Measurements from ENCODE around the gene TRAF3IP1.

Gene TRAF3IP1

GRCh38 chr2:238412067-238412767 is 91.9 kb downstream of the TRAF3IP1 start:
- H3K4me2 ChIP-seq (ENCODE audit: low read length) = no peak overlapping the region
- no peak overlapping the region for H3K4me3 ChIP-seq (ENCODE audit: low read depth, low read length)
- no peaks in the 10 kb centered on the region for H3K36me3 ChIP-seq (ENCODE audit: control insufficient read depth, insufficient read depth, low read length)
- no peak overlapping the region for H3K9ac ChIP-seq
- H3K4me1 ChIP-seq = no peaks in the 10 kb centered on the region
- no peak overlapping the region for H2AFZ ChIP-seq
- no peak overlapping the region for H3K27ac ChIP-seq
- H3K9me3 ChIP-seq (ENCODE audit: control insufficient read depth, low read length) = no peaks in the 10 kb centered on the region
- TF ChIP-seq CTCF (IDR thresholded peaks at IDR 0.05) = no peak
- H3K79me2 ChIP-seq = no peaks in the 10 kb centered on the region
- no peaks in the 10 kb centered on the region for H3K27me3 ChIP-seq (ENCODE audit: control insufficient read depth, insufficient read depth, low read length)

GRCh38 chr2:238413368-238413767 is 93.0 kb downstream of the TRAF3IP1 start:
- Histone ChIP-seq H3K27me3 (ENCODE audit: control insufficient read depth, insufficient read depth, low read length) (no peaks in the 10 kb centered on the region), H2AFZ (no peak overlapping the region), H3K4me3 (ENCODE audit: low read depth, low read length) (no peak overlapping the region), H3K9ac (no peak overlapping the region), H3K4me1 (no peaks in the 10 kb centered on the region), H3K36me3 (ENCODE audit: control insufficient read depth, insufficient read depth, low read length) (no peaks in the 10 kb centered on the region), H3K9me3 (ENCODE audit: control insufficient read depth, low read length) (no peaks in the 10 kb centered on the region), H3K4me2 (ENCODE audit: low read length) (no peak overlapping the region), H3K79me2 (no peaks in the 10 kb centered on the region), H3K27ac (no peak overlapping the region)
- no peak for TF ChIP-seq CTCF (IDR thresholded peaks at IDR 0.05)

- Histone ChIP-seq H3K79me2 (no peaks in the 10 kb centered on the region), H3K4me2 (ENCODE audit: low read length) (no peak overlapping the region), H3K27ac (no peak overlapping the region), H3K36me3 (ENCODE audit: control insufficient read depth, insufficient read depth, low read length) (no peaks in the 10 kb centered on the region), H3K27me3 (ENCODE audit: control insufficient read depth, insufficient read depth, low read length) (no peaks in the 10 kb centered on the region), H3K4me1 (no peaks in the 10 kb centered on the region), H3K9me3 (ENCODE audit: control insufficient read depth, low read length) (no peaks in the 10 kb centered on the region), H2AFZ (no peak overlapping the region), H3K9ac (no peak overlapping the region), H3K4me3 (ENCODE audit: low read depth, low read length) (no peak overlapping the region)
- TF ChIP-seq CTCF (IDR thresholded peaks at IDR 0.05) = no peak
Measured at GRCh38 chr2:238415036-238415764, 94.9 kb downstream of the TRAF3IP1 start.

- TF ChIP-seq CTCF (IDR thresholded peaks at IDR 0.05) = no peak
- Histone ChIP-seq H3K4me2 (ENCODE audit: low read length) (no peak overlapping the region), H3K27me3 (ENCODE audit: control insufficient read depth, insufficient read depth, low read length) (no peaks in the 10 kb centered on the region), H2AFZ (no peak overlapping the region), H3K27ac (no peak overlapping the region), H3K79me2 (no peaks in the 10 kb centered on the region), H3K9me3 (ENCODE audit: control insufficient read depth, low read length) (no peaks in the 10 kb centered on the region), H3K4me1 (no peaks in the 10 kb centered on the region), H3K9ac (no peak overlapping the region), H3K4me3 (ENCODE audit: low read depth, low read length) (no peak overlapping the region), H3K36me3 (ENCODE audit: control insufficient read depth, insufficient read depth, low read length) (no peaks in the 10 kb centered on the region)
Measured at GRCh38 chr2:238415893-238416292, 95.6 kb downstream of the TRAF3IP1 start.

Measured in parathyroid adenoma (tissue), 2 donors.